NCI-H146 treated with DMSO at 0.1 percent for 48 hours (cell line): ENCODE results near the gene EEPD1.

Source experiments
- DNase-seq: peaks from one replicate; lab custom pipeline; 2025; ENCODE audit not compliant: unreplicated experiment; lab: John Stamatoyannopoulos, UW

Gene EEPD1

GRCh38 chr7:36249091-36249490, 96.0 kb downstream of the EEPD1 start:
- DNase-seq = no peak

GRCh38 chr7:36253699-36254098, 100.6 kb downstream of the EEPD1 start:
- no peak for DNase-seq

GRCh38 chr7:36258510-36259259, 105.6 kb downstream of the EEPD1 start:
- DNase-seq = peak; percentile 74

- DNase-seq = no peak
These were observed 107.4 kb downstream of the EEPD1 start for GRCh38 chr7:36260481-36260880.

GRCh38 chr7:36261019-36261754, 108.1 kb downstream of the EEPD1 start:
- no peak for DNase-seq

- no peak for DNase-seq
These were observed 109.4 kb downstream of the EEPD1 start for GRCh38 chr7:36262309-36263094.

- DNase-seq = no peak
These were observed 110.0 kb downstream of the EEPD1 start for GRCh38 chr7:36263095-36263484.

- DNase-seq = no peak
These were observed 111.2 kb downstream of the EEPD1 start for GRCh38 chr7:36264123-36264801.

- DNase-seq = no peak
These were observed 112.0 kb downstream of the EEPD1 start for GRCh38 chr7:36264913-36265516.

- DNase-seq = no peak
These were observed 112.6 kb downstream of the EEPD1 start for GRCh38 chr7:36265680-36266079.

GRCh38 chr7:36266190-36266589, 113.1 kb downstream of the EEPD1 start:
- DNase-seq = no peak

GRCh38 chr7:36266683-36267082, 113.6 kb downstream of the EEPD1 start:
- no peak for DNase-seq

- DNase-seq = no peak
These were observed 119.1 kb downstream of the EEPD1 start for GRCh38 chr7:36272211-36272566.

- no peak for DNase-seq
These were observed 119.7 kb downstream of the EEPD1 start for GRCh38 chr7:36272567-36273269.

GRCh38 chr7:36273836-36274235, 120.8 kb downstream of the EEPD1 start:
- no peak for DNase-seq

- DNase-seq = no peak
These were observed 122.8 kb downstream of the EEPD1 start for GRCh38 chr7:36275735-36276284.

GRCh38 chr7:36276428-36277248, 123.6 kb downstream of the EEPD1 start:
- no peak for DNase-seq

GRCh38 chr7:36277249-36277542, 124.1 kb downstream of the EEPD1 start:
- no peak for DNase-seq

- no peak for DNase-seq
These were observed 125.1 kb downstream of the EEPD1 start for GRCh38 chr7:36278069-36278619.
